Measurements from ENCODE around the gene MORC2.

- TF ChIP-seq PATZ1 (CRISPR knock-in tag; IDR thresholded peaks at IDR 0.05; ENCODE audit: borderline replicate concordance) (no peak), TOX (CRISPR knock-in tag; IDR thresholded peaks at IDR 0.05; ENCODE audit: borderline replicate concordance) (no peak), BACH2 (CRISPR knock-in tag; IDR thresholded peaks at IDR 0.05; ENCODE audit: borderline replicate concordance) (no peak), RARB (CRISPR knock-in tag; IDR thresholded peaks at IDR 0.05) (no peak), CSRNP3 (CRISPR knock-in tag; IDR thresholded peaks at IDR 0.05) (no peak), ZNF70 (CRISPR knock-in tag; IDR thresholded peaks at IDR 0.05) (no peak), ARNTL (CRISPR knock-in tag; IDR thresholded peaks at IDR 0.05; ENCODE audit: borderline replicate concordance, low read depth) (no peak), GLIS3 (CRISPR knock-in tag; IDR thresholded peaks at IDR 0.05) (no peak), ZFP30 (CRISPR knock-in tag; IDR thresholded peaks at IDR 0.05) (no peak)
These were observed 59.3 kb downstream of the MORC2 start for GRCh38 chr22:30909306-30909705.
